ENCODE data around the gene TACR1. TPM values are rescaled to one million over a fixed set of nuclear protein-coding genes. Genes with fewer than 3 reads are reported as not detected.
"Not testable (repeated sequence)": the region's sequence is repeated elsewhere in the genome, so short reads cannot be mapped to it uniquely, and the experiment has no call there.

Gene TACR1
- total RNA-seq, 1 experiment from 2014 or later = not detected

DNA sequence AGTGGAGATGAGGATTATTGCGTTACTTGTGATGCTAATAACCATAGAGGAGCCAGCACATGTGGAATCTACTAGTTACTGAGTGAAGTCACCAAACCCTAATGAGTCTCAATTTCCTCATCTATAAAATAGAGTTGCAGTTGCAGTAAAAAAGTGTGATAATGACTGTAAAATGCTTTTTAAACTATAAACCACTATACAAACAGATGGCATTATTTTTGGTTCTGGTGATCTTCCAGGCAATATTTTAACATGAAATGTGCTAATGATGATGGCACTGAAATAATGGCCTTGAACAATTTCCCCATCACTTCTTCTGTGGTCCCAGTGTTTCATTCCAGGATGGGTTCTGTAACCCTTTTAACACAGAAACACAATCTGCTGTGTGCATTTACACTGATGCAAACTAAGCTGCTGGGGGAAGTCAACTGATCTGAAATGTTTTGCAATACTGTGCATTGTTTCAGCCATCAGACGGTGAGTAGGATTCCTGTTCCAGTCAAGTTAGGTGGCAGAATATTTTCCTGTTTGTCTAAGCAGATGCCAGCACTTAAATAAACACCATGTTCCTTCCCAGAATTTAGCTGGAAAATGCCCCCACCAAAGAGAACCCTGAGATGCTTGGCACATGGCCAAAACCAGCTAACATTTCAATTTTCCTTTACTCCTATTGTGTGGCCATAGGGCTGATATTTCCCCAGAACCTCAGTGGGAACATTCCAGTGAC lies 52.6 kb downstream of the TACR1 start:
- H3K4me1 Mint-ChIP-seq (ENCODE audit: low read depth, unreplicated experiment) = no peaks in the 10 kb centered on the region
- H3K9me3 Mint-ChIP-seq (ENCODE audit: low read depth, unreplicated experiment) = no peaks in the 10 kb centered on the region
- DNase-seq = no peak
- no peaks in the 10 kb centered on the region for H3K36me3 Mint-ChIP-seq (ENCODE audit: insufficient read depth, unreplicated experiment)
- TF ChIP-seq, protein P1, sequence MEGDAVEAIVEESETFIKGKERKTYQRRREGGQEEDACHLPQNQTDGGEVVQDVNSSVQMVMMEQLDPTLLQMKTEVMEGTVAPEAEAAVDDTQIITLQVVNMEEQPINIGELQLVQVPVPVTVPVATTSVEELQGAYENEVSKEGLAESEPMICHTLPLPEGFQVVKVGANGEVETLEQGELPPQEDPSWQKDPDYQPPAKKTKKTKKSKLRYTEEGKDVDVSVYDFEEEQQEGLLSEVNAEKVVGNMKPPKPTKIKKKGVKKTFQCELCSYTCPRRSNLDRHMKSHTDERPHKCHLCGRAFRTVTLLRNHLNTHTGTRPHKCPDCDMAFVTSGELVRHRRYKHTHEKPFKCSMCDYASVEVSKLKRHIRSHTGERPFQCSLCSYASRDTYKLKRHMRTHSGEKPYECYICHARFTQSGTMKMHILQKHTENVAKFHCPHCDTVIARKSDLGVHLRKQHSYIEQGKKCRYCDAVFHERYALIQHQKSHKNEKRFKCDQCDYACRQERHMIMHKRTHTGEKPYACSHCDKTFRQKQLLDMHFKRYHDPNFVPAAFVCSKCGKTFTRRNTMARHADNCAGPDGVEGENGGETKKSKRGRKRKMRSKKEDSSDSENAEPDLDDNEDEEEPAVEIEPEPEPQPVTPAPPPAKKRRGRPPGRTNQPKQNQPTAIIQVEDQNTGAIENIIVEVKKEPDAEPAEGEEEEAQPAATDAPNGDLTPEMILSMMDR (IDR thresholded peaks at IDR 0.05; ENCODE audit: unreplicated experiment) = no peak
- intact Hi-C loops (cut with micrococcal nuclease; ENCODE audit: unreplicated experiment) = no loop called here
- no peak overlapping the region for H3K27ac Mint-ChIP-seq (ENCODE audit: unreplicated experiment)
- BruUV-seq (replicated peaks) = no TSS peak
- peaks cover 17% of the 10 kb centered on the region for H3K27me3 Mint-ChIP-seq (ENCODE audit: unreplicated experiment)
- no peak overlapping the region for H3K4me3 Mint-ChIP-seq (ENCODE audit: low read depth, unreplicated experiment)
- CTCF ChIA-PET = no interaction called here

DNA sequence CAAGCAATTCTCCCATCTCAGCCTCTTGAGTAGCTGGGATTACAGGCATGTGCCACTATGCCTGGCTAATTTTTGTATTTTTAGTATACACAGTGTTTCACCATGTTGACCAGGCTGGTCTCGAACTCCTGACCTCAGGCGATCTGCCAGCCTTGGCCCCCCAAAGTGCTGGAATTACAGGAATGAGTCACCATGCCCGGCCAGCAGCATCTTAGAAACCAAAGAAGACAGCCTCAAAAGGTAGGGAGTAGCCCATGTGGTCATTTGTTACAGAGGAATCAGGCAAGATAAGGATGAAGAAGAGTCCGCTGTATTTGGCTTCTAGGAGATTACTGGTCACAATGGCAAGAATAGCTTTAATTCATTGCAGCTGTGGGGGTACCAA lies 53.1 kb downstream of the TACR1 start:
- H3K9me3 Mint-ChIP-seq (ENCODE audit: low read depth, unreplicated experiment); H3K4me1 Mint-ChIP-seq (ENCODE audit: low read depth, unreplicated experiment); H3K4me3 Mint-ChIP-seq (ENCODE audit: low read depth, unreplicated experiment); intact Hi-C loops (cut with micrococcal nuclease; ENCODE audit: unreplicated experiment); BruUV-seq (replicated peaks); DNase-seq; CTCF ChIA-PET; H3K27ac Mint-ChIP-seq (ENCODE audit: unreplicated experiment); H3K36me3 Mint-ChIP-seq (ENCODE audit: insufficient read depth, unreplicated experiment): not testable (repeated sequence)
- H3K27me3 Mint-ChIP-seq (ENCODE audit: unreplicated experiment) = peaks cover 23% of the 10 kb centered on the region

DNA sequence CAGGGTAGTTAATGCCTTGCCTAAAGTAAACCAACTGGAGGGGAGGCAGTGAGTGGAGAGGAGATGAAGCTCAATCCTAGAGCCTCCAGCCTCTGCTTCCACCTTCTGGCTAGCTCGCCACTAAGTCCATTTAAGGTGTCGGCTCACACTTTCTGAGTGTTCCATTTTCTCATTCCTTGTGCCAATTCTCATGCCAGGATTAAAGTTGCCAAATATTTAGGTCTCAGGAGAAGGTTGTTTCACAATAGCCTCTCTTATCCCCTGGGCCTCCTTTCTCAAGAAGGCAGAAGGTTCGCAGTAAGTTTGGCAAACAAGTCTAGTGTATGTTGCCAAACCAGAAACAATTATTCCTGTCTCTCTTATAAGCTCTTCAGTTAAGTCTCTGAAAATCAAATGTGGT lies 57.2 kb downstream of the TACR1 start:
- H3K27me3 Mint-ChIP-seq (ENCODE audit: unreplicated experiment) = peaks cover 47% of the 10 kb centered on the region
- no peaks in the 10 kb centered on the region for H3K9me3 Mint-ChIP-seq (ENCODE audit: low read depth, unreplicated experiment)
- H3K27ac Mint-ChIP-seq (ENCODE audit: unreplicated experiment) = no peak overlapping the region
- TF ChIP-seq, protein P1 (IDR thresholded peaks at IDR 0.05; ENCODE audit: unreplicated experiment) = no peak
- intact Hi-C loops (cut with micrococcal nuclease; ENCODE audit: unreplicated experiment) = no loop called here
- no peak for DNase-seq
- CTCF ChIA-PET = no interaction called here
- no TSS peak for BruUV-seq (replicated peaks)
- no peak overlapping the region for H3K4me3 Mint-ChIP-seq (ENCODE audit: low read depth, unreplicated experiment)
- H3K36me3 Mint-ChIP-seq (ENCODE audit: insufficient read depth, unreplicated experiment) = no peaks in the 10 kb centered on the region
- H3K4me1 Mint-ChIP-seq (ENCODE audit: low read depth, unreplicated experiment) = no peaks in the 10 kb centered on the region

DNA sequence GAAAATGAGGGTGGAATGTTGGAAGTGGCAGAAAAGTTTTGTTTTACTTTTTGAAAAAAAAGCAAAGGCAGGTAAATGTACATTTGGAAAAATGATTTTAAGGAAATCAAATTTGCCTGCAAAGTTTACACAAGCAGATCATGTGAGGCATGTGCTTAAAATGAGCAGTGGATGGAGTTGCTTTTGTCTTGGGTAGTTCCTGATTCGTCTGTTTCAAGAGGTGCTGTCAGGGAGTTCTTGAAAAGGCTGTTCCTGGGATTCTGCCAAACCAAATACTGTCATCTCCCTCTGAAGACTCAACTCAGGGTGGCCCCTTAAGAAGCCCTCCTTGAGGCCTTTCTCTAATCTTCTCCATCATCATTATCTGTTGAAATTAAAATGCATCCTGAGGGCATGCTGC lies 59.0 kb downstream of the TACR1 start:
- Mint-ChIP-seq H3K27ac (ENCODE audit: unreplicated experiment) (no peak overlapping the region), H3K4me3 (ENCODE audit: low read depth, unreplicated experiment) (no peak overlapping the region), H3K27me3 (ENCODE audit: unreplicated experiment) (peaks cover 47% of the 10 kb centered on the region), H3K36me3 (ENCODE audit: insufficient read depth, unreplicated experiment) (no peaks in the 10 kb centered on the region), H3K4me1 (ENCODE audit: low read depth, unreplicated experiment) (no peaks in the 10 kb centered on the region), H3K9me3 (ENCODE audit: low read depth, unreplicated experiment) (no peaks in the 10 kb centered on the region)
- intact Hi-C loops (cut with micrococcal nuclease; ENCODE audit: unreplicated experiment) = no loop called here
- DNase-seq = no peak
- TF ChIP-seq, protein P1 (IDR thresholded peaks at IDR 0.05; ENCODE audit: unreplicated experiment) = no peak
- CTCF ChIA-PET = no interaction called here
- BruUV-seq (replicated peaks) = no TSS peak

DNA sequence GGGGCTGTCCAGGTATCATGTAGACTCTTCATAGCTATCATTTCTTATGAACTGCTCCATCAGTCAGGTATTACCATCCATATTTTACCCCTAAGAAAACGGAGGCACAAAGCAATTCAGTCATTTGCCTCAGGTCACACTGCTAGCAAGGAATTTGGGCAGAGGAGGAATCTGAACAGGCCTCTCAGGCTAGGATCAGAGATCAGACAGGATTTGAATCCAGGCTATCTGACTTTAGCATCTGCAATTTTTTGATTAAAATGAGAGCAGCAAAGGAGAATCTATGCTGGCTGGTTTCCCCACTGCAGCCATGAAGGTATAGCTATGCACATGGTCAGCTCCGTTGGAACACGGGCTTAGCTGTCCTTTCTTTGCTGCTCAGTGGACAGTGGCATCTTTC lies 60.1 kb downstream of the TACR1 start:
- CTCF ChIA-PET = interaction anchor here (0.6 kb wide), 1 partner anchor 145 kb away, joined by 4 read pairs; no protein-coding TSS in a partner anchor
- H3K4me1 Mint-ChIP-seq (ENCODE audit: low read depth, unreplicated experiment) = no peaks in the 10 kb centered on the region
- H3K36me3 Mint-ChIP-seq (ENCODE audit: insufficient read depth, unreplicated experiment) = no peaks in the 10 kb centered on the region
- BruUV-seq (replicated peaks) = no TSS peak
- H3K27ac Mint-ChIP-seq (ENCODE audit: unreplicated experiment) = no peak overlapping the region
- DNase-seq = no peak
- H3K27me3 Mint-ChIP-seq (ENCODE audit: unreplicated experiment) = peaks cover 47% of the 10 kb centered on the region
- H3K9me3 Mint-ChIP-seq (ENCODE audit: low read depth, unreplicated experiment) = no peaks in the 10 kb centered on the region
- intact Hi-C loops (cut with micrococcal nuclease; ENCODE audit: unreplicated experiment) = no loop called here
- TF ChIP-seq, protein P1 (IDR thresholded peaks at IDR 0.05; ENCODE audit: unreplicated experiment) = no peak
- H3K4me3 Mint-ChIP-seq (ENCODE audit: low read depth, unreplicated experiment) = no peak overlapping the region
